CD14-positive monocyte (primary cell): ENCODE results near the gene GYS1. TPM values are rescaled to one million over a fixed set of nuclear protein-coding genes. Genes with fewer than 3 reads are reported as not detected.

Experiments
- DNase-seq, 3 donors: peaks; one replicate each; pipeline ENCODE4 v3.0.0-alpha.2; 2011 to 2022
- H2AFZ ChIP-seq: 2 replicates; pipeline ENCODE4 v1.6.0; 2012; ENCODE audit warnings: mild to moderate bottlenecking, low read depth, low read length, inconsistent platforms; ENCODE audit not compliant: insufficient read depth, poor library complexity, severe bottlenecking
- H3K27ac ChIP-seq, 2 donors: 1 replicate in 1 of 2; 2 replicates in 1 of 2; pipeline ENCODE4 v1.5.1; 2012 to 2013; ENCODE audit warnings: low read length in 2 of 2, control low read depth in 1 of 2, inconsistent platforms in 1 of 2, low read depth in 1 of 2, mild to moderate bottlenecking in 1 of 2
- H3K27me3 ChIP-seq, 2 donors: one replicate each; pipeline versions ENCODE4 v1.6.0 to v1.6.1; 2011 to 2013; ENCODE audit warnings: low read length in 2 of 2; ENCODE audit not compliant: control insufficient read depth in 2 of 2, insufficient read depth in 2 of 2
- H3K36me3 ChIP-seq, 2 donors: replicated peaks in 1 of 2; 1 replicate in 1 of 2; 2 replicates in 1 of 2; pipeline versions ENCODE4 v1.5.1 to v1.6.1; 2012 to 2013; ENCODE audit warnings: low read length in 2 of 2, control low read depth in 1 of 2, inconsistent platforms in 1 of 2, mild to moderate bottlenecking in 1 of 2; ENCODE audit not compliant: insufficient read depth in 2 of 2, control insufficient read depth in 1 of 2
- H3K4me1 ChIP-seq, 2 donors: 1 replicate in 1 of 2; 2 replicates in 1 of 2; pipeline versions ENCODE4 v1.5.1 to v1.6.1; 2012 to 2013; ENCODE audit warnings: low read length in 2 of 2, control low read depth in 1 of 2, inconsistent platforms in 1 of 2, mild to moderate bottlenecking in 1 of 2, moderate library complexity in 1 of 2; ENCODE audit not compliant: insufficient read depth in 2 of 2, control insufficient read depth in 1 of 2
- H3K4me2 ChIP-seq: replicated peaks from 2 replicates; pipeline ENCODE3; 2012; ENCODE audit warnings: low read length, moderate library complexity, mild to moderate bottlenecking; ENCODE audit not compliant: poor library complexity, severe bottlenecking; ENCODE audit errors: extremely low read depth
- H3K4me3 ChIP-seq, 3 experiments: fragments of 200-600 bp in 1 of 3; sonication (generic) in 1 of 3; replicated peaks in 1 of 3; 1 replicate in 2 of 3; 2 replicates in 1 of 3; pipeline ENCODE4 v1.5.1; 2011 to 2013; ENCODE audit warnings: low read length in 3 of 3, mild to moderate bottlenecking in 3 of 3, control low read depth in 2 of 3, low read depth in 2 of 3, inconsistent platforms in 1 of 3, moderate library complexity in 1 of 3
- H3K79me2 ChIP-seq: 2 replicates; pipeline ENCODE4 v1.6.0; 2012; ENCODE audit warnings: mild to moderate bottlenecking, control low read depth, inconsistent platforms, low read length, moderate library complexity; ENCODE audit not compliant: insufficient read depth
- H3K9ac ChIP-seq: 2 replicates; pipeline ENCODE4 v1.6.0; 2017; ENCODE audit warnings: low read length, mild to moderate bottlenecking; ENCODE audit not compliant: insufficient read depth, poor library complexity, severe bottlenecking
- H3K9me3 ChIP-seq, 2 donors: replicated peaks in 1 of 2; 1 replicate in 1 of 2; 2 replicates in 1 of 2; pipeline versions ENCODE4 v1.5.1 to v1.6.1; 2012 to 2013; ENCODE audit warnings: low read length in 2 of 2, control low read depth in 1 of 2; ENCODE audit not compliant: control insufficient read depth in 1 of 2, insufficient read depth in 1 of 2
- H4K20me1 ChIP-seq: 2 replicates; pipeline ENCODE4 v1.6.0; 2012; ENCODE audit warnings: mild to moderate bottlenecking, low read length, control low read depth, moderate library complexity; ENCODE audit not compliant: insufficient read depth
- H3K27ac Mint-ChIP-seq, 7 donors: one replicate each; pipeline ENCODE4 v1.8.0; 2020; ENCODE audit warnings: mild to moderate bottlenecking in 7 of 7, mixed read lengths in 7 of 7, moderate library complexity in 6 of 7, inconsistent platforms in 2 of 7
- H3K27me3 Mint-ChIP-seq, 3 donors: one replicate each; pipeline ENCODE4 v1.8.0; 2021 to 2022; ENCODE audit warnings: low read depth in 3 of 3, mild to moderate bottlenecking in 3 of 3, mixed read lengths in 3 of 3, moderate library complexity in 3 of 3, inconsistent platforms in 1 of 3
- H3K36me3 Mint-ChIP-seq, 2 donors: one replicate each; pipeline ENCODE4 v1.8.0; 2020; ENCODE audit warnings: mixed read lengths in 2 of 2, inconsistent platforms in 1 of 2, mild to moderate bottlenecking in 1 of 2
- H3K4me1 Mint-ChIP-seq: one replicate; pipeline ENCODE4 v1.8.0; 2020; ENCODE audit warnings: mild to moderate bottlenecking, mixed read lengths
- H3K4me3 Mint-ChIP-seq, 2 donors: one replicate each; pipeline ENCODE4 v1.8.0; 2020; ENCODE audit warnings: mild to moderate bottlenecking in 2 of 2, mixed read lengths in 2 of 2, moderate library complexity in 1 of 2
- H3K9me3 Mint-ChIP-seq, 7 donors: one replicate each; pipeline ENCODE4 v1.8.0; 2020 to 2022; ENCODE audit warnings: mixed read lengths in 7 of 7, mild to moderate bottlenecking in 6 of 7, moderate library complexity in 6 of 7, inconsistent platforms in 2 of 7
- WGBS: methylation state at CpG from one replicate; pipeline ENCODE4 v1.1.5; 2013; ENCODE audit warnings: missing lambda C conversion rate; ENCODE audit not compliant: insufficient coverage; 5-methylcytosine and 5-hydroxymethylcytosine counted together
- intact Hi-C, 2 donors: fragments of 100-400 bp; cut with micrococcal nuclease; formaldehyde crosslinking; loops; one replicate each; pipeline versions ENCODE4 v1.15.0 to v1.15.1; 2023
- polyA plus RNA-seq, 3 donors: library from polyadenylated mRNA; depleted of rRNA in 1 of 3; unstranded in 2 of 3; stranded (reverse) in 1 of 3; fragments of 300-500 nt in 2 of 3; fragments of >200 nt in 1 of 3; fragmentation: Illumina TruSeq in 2 of 3; gene quantifications; 1 replicate in 2 of 3; 2 replicates in 1 of 3; pipeline ENCODE4 v1.2.3, GENCODE V29; 2012 to 2021
- TF ChIP-seq, protein P1 (sequence below): fragments of 200-600 bp; IDR thresholded peaks from one replicate; pipeline ENCODE4 v1.8.0; 2022; ENCODE audit warnings: antibody characterized with exemption, mild to moderate bottlenecking

GYS1 gene
- polyA plus RNA-seq, 3 donors, result 13.3 to 26.0 (median 21.3) TPM

DNA sequence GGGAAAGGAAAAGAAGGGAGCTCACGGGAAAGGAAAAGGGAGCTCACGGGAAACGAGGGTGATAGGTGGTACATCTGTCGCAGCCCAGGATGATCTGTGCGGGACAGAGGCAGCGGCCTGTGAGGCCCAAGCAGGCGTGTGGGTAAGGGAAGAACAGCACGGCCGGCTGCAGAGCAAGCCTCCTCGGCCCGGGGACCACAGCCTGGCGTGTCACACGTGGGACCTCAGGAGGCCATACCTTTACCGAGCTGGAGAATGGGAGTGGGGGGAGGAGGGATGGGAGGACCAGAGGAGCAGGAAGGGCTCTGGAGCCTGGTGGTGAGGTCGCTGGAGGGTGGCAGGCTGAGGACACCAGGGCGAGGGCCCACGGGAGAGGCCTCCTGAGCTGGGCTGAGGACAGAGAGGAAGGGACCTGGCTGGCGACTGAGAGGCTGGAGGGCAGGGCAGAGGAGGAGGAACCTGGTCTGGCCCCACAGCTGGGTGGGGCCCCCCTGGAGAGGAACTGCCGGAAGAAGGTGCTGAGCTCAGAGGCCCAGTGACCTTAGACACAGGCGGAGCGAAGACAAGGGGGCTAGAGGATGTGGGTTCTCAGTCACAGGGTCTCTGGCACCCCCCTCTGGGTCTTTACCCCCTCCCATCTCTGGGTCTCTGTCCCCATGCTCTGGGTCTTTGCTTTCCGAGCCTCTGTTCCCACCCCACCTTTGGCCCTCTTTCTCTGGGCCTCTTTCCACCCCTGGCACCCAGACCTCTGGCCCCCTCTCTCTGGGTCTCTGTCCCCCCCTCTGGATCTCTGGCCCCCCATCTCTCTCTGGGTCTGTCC, 30.9 kb downstream of the GYS1 start:
- intact Hi-C loops, result loop anchor here in 1 of 2 donors (10.0 kb wide), 1 partner anchor 327 kb away; the partner anchor contains the start of gene DBP
- peak overlapping the region; percentile 88 to 96 for H3K27ac ChIP-seq
- TF ChIP-seq, protein P1, sequence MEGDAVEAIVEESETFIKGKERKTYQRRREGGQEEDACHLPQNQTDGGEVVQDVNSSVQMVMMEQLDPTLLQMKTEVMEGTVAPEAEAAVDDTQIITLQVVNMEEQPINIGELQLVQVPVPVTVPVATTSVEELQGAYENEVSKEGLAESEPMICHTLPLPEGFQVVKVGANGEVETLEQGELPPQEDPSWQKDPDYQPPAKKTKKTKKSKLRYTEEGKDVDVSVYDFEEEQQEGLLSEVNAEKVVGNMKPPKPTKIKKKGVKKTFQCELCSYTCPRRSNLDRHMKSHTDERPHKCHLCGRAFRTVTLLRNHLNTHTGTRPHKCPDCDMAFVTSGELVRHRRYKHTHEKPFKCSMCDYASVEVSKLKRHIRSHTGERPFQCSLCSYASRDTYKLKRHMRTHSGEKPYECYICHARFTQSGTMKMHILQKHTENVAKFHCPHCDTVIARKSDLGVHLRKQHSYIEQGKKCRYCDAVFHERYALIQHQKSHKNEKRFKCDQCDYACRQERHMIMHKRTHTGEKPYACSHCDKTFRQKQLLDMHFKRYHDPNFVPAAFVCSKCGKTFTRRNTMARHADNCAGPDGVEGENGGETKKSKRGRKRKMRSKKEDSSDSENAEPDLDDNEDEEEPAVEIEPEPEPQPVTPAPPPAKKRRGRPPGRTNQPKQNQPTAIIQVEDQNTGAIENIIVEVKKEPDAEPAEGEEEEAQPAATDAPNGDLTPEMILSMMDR, result no peak
- Mint-ChIP-seq H3K36me3 (peaks cover 28 to 37% of the 10 kb centered on the region in 2 donors), H3K27ac (peak overlapping the region; percentile 92 to 99 (median 95)), H3K9me3 (peaks cover 0 to 10% (median 0%) of the 10 kb centered on the region in 7 donors), H3K4me1 (peaks cover 67% of the 10 kb centered on the region), H3K4me3 (peak overlapping the region; percentile 74 to 99), H3K27me3 (peaks cover 0 to 12% (median 0%) of the 10 kb centered on the region in 3 donors)
- 26% methylated on average over 17 of the region's 22 CpGs for WGBS
- no peaks in the 10 kb centered on the region for H3K27me3 ChIP-seq
- H3K36me3 ChIP-seq, result peaks cover 9 to 25% of the 10 kb centered on the region in 2 donors
- peak; percentile 76 to 87 (median 82) for DNase-seq
- H3K9ac ChIP-seq, result peak overlapping the region; percentile 69
- H3K4me3 ChIP-seq, result peak overlapping the region; percentile 42 to 99 (median 45)
- peaks cover 73 to 82% of the 10 kb centered on the region in 2 donors for H3K4me1 ChIP-seq
- peaks cover 68% of the 10 kb centered on the region for H3K79me2 ChIP-seq
- no peaks in the 10 kb centered on the region for H3K9me3 ChIP-seq
- peak overlapping the region; percentile 96 for H3K4me2 ChIP-seq
- peak overlapping the region; percentile 33 for H2AFZ ChIP-seq
- H4K20me1 ChIP-seq, result peaks cover 21% of the 10 kb centered on the region

DNA sequence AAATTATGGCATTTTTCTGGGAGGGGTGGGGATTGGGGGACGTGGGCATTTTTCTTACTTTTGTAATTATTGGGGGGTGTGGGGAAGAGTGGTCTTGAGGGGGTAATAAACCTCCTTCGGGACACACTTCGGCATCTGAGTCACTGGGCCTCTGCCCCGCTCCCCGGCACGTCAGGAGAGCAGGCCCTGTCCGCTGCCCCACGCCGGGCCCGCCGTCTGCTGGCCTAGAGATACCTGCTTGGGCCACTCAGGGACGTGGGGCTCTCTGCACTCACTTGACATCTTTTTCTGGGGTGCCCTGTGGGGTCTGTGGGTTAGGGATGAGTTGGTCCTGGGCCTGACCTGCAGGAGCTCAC, 31.5 kb downstream of the GYS1 start:
- H3K4me1 ChIP-seq, result peaks cover 67 to 76% of the 10 kb centered on the region in 2 donors
- peak overlapping the region; percentile 92 to 99 (median 95) for H3K27ac Mint-ChIP-seq
- WGBS, result 88% methylated on average over 3 of the region's 12 CpGs
- TF ChIP-seq, protein P1, result no peak
- H3K4me3 ChIP-seq, result peak overlapping the region in 1 of 3 experiments; percentile 99
- no peak overlapping the region for H2AFZ ChIP-seq
- no peaks in the 10 kb centered on the region for H3K9me3 ChIP-seq
- peak overlapping the region; percentile 96 for H3K4me2 ChIP-seq
- H3K9me3 Mint-ChIP-seq, result peaks cover 0 to 10% (median 0%) of the 10 kb centered on the region in 7 donors
- H3K4me3 Mint-ChIP-seq, result peak overlapping the region; percentile 74 to 99
- DNase-seq, result no peak
- H3K36me3 ChIP-seq, result peaks cover 9 to 25% of the 10 kb centered on the region in 2 donors
- H3K4me1 Mint-ChIP-seq, result peaks cover 64% of the 10 kb centered on the region
- no peak overlapping the region for H3K9ac ChIP-seq
- H4K20me1 ChIP-seq, result peaks cover 15% of the 10 kb centered on the region
- peaks cover 0 to 12% (median 0%) of the 10 kb centered on the region in 3 donors for H3K27me3 Mint-ChIP-seq
- intact Hi-C loops, result loop anchor here in 1 of 2 donors (10.0 kb wide), 1 partner anchor 327 kb away; the partner anchor contains the start of gene DBP
- peaks cover 30 to 40% of the 10 kb centered on the region in 2 donors for H3K36me3 Mint-ChIP-seq
- H3K27me3 ChIP-seq, result no peaks in the 10 kb centered on the region
- H3K27ac ChIP-seq, result peak overlapping the region; percentile 88 to 96
- peaks cover 67% of the 10 kb centered on the region for H3K79me2 ChIP-seq
